NCI-H82 treated with DMSO at 0.1 percent for 48 hours (cell line): ENCODE measurements around the gene BNIPL.
A peak's percentile ranks its signal among the peaks of the same experiment; 100 is the strongest.

ENCODE experiments used
- DNase-seq: peaks from one replicate; lab custom pipeline; 2025; ENCODE audit not compliant: unreplicated experiment; lab: John Stamatoyannopoulos, UW

The BNIPL gene

GRCh38 chr1:151036356-151036755, at the start of gene BNIPL:
TSS of gene BNIPL (plus strand) at chr1:151036586. CDS start at chr1:151036726, 140 bp downstream.
- DNase-seq: no peak

DNA sequence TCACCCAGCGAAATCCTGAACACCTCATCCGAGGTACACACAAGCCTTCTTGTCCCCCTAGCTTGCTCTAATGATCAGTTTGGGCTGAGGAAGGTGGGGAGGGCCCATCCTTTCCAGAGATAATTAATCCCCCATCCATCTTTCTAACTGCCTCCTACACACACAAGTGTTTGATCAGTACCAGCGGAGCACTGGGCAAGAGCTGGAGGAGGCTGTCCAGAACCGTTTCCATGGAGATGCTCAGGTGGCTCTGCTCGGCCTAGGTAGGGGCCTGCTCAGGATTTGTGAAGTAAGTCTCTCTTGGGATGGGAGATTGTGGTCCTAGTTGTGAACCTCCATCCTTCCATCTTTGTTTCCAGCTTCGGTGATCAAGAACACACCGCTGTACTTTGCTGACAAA, 48.5 kb upstream of the BNIPL start:
- DNase-seq: no peak

DNA sequence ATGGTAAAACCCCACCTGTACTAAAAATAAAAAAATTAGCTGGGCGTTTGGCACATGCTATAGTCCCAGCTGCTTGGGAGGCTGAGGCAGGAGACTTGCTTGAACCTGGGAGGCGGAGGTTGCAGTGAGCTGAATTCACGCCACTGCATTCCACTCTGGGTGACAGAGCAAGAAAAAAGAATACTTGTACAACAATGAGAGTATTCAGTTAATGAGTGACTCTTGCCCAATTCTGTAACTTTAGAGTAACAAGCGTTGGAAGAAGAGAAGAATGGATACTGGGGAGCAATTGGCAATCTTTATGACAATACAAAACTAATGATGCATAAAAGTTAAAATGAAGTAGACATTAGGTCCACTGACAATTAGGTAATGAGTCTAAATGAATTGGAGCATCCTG, 43.8 kb upstream of the BNIPL start:
- no peak for DNase-seq

DNA sequence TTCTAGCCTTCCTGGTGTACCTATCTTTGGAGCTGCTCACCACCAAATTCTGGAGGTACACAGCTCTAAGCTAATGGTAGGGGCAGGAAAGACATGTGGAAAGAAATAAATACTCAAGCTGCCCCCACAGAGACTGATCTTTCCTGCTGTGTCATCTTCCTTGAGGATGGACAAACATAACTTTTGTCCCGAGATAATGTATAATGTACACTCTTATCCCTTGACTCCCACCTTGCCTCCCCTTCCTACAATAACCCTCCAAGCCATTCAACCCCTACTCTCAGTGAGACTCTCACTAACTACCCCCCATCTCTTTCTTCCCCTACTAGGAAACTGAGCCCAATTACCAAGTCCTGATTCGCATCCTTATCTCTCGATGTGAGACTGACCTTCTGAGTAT, 42.1 kb upstream of the BNIPL start:
- no peak for DNase-seq

DNA sequence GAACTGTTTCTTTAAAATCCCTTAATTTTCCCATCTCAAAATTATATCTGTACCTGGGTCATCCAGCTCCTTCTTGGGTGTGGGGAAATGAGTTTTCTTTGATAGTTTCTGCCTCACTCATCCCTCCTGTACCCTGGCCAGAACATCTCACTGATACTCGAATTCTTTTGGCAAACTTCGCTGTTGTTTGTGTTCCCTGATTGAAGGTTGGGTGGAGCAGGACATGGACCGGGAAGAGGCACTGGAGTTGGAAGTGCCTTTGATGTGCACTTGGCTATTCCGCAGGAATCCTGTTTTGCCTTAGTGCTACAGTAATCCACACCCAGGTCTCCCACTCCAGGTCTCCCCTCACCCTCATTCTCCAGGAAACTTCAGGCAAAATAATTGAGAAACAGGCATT, 40.9 kb upstream of the BNIPL start:
- DNase-seq: no peak

GRCh38 chr1:150995896-150996295, 40.5 kb upstream of the BNIPL start:
- DNase-seq: no peak

DNA sequence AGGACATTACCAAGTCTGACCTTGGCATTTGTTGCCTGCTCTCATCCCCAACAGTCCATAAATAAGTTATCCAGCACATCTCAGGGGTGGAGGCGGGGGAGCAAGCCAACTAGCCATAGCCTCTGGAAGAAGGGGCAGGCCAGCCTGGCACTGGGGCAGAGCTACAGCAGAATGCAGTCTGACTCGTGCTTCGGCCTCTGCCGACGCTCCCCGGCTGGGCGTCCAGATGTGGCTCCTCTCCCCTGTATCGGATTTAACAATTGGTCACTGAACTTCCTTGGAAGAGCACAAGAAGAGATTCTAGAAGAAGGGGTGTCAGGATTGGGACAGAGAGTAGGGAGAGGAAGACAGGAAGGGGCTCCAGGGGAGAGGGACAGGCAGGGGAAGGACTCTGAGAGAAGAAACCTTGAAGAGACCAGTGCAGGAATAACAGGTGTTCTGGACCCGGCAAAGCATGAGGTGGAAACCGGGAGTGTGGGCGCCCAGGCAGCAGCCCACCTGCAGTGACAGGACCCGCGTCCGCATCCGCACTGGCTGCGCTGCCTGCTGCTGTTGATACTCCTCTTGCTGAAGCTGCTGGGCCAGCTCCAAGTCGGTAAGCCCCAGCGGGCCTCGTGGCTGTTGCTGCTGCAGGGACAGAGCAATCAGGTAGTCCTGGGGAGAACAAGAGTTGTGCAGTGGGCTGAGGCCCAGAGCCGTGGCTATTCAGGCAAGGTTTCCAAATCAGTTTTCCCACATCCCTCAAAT, 39.1 kb upstream of the BNIPL start:
- DNase-seq: no peak

- DNase-seq: no peak
These were observed 38.4 kb upstream of the BNIPL start for GRCh38 chr1:150997949-150998348.

GRCh38 chr1:150999051-150999674, 37.2 kb upstream of the BNIPL start:
- no peak for DNase-seq

- no peak for DNase-seq
These were observed 36.5 kb upstream of the BNIPL start for GRCh38 chr1:150999926-151000325.

DNA sequence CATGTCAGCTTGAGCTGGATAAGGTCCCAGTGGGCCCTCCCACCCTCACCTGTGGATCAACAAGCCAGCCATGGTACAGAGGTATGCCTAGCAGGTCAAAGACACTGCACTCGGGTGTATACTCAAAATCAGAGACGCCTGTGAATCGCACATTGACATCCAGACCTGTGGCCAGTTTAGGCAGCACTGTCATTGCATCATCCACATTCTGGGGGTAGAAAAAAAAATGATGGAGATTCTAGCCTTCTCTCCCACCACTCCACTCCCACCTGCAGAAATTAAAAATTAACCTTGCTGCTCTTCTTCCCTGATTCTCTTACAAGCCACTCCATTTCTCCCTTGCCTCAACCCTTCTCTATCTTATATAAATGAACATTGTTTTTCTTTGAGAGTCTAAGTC, 36.0 kb upstream of the BNIPL start:
- DNase-seq: no peak

- DNase-seq: no peak
These were observed 34.8 kb upstream of the BNIPL start for GRCh38 chr1:151001602-151002001.

DNA sequence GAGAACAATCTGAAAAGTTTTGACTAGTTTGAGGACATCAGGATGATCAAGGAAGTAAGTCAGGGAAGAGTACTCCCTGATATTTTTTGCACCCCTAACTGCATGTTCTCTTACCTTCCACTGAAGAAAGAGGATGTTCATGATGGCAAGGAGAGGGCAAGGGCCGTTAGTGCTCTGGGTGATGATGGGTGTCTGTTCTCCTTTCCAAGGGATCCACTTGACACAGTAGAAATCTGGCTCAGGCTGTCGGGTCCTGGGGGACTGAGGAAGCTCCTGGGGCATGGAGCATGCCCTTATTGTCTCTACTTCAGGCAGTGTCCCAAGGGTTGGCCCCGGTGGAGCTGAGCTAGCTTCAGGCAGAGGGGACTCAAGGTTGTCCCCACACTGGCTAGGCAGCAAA, 34.3 kb upstream of the BNIPL start:
- DNase-seq: no peak

DNA sequence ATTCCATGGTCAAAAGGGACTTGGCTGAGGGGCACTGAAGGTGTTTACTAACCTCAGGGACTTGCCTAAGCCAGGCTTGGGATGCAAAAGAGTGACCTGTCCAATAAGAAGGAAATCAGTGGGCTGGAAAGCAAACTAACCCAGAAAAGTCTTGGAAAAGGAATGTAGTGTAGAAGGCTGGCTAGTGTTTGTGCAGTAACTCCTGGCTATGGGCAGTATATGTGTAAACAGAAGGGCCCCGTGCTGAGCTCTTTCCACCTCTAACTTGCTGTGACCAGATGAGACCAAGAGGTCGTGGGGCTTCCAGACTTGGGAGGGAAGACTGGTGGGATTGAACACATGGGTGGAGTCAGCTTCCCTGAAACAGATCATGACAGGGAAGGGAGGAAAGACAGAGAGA, 33.8 kb upstream of the BNIPL start:
- DNase-seq: no peak

GRCh38 chr1:151003180-151003579, 33.2 kb upstream of the BNIPL start:
- no peak for DNase-seq

GRCh38 chr1:151005729-151006319, 30.6 kb upstream of the BNIPL start:
- DNase-seq: no peak

GRCh38 chr1:151006327-151007052, 29.9 kb upstream of the BNIPL start, which contains the start of gene MINDY1:
TSS of gene MINDY1 (minus strand) at chr1:151006902. CDS start at chr1:151002617, 4,285 bp downstream.
- peak; percentile 83 for DNase-seq

DNA sequence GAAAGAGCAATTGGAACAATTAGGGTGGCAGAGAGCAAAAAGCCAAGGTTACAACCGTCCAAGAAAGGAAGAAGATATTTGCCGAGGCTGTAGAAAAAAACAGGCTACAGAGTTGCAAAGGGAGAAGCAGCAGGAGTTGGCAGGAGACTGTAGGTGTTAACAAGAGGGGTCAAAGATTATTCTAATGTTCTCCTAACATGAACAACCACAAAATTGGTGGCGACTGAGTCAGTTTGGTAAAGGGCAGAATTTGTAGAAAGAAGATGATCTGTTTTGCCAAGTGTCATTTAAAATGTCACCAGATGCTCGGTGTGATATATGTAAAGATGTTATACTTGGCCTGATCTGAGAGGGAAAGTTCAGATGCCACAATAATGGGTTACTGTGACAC, 28.5 kb upstream of the BNIPL start:
- no peak for DNase-seq

GRCh38 chr1:151008244-151009205, 27.9 kb upstream of the BNIPL start, which contains the start of gene PRUNE1:
TSS of gene PRUNE1 (plus strand) at chr1:151008449. CDS start at chr1:151008633, 184 bp downstream.
- peak; percentile 91 for DNase-seq

DNA sequence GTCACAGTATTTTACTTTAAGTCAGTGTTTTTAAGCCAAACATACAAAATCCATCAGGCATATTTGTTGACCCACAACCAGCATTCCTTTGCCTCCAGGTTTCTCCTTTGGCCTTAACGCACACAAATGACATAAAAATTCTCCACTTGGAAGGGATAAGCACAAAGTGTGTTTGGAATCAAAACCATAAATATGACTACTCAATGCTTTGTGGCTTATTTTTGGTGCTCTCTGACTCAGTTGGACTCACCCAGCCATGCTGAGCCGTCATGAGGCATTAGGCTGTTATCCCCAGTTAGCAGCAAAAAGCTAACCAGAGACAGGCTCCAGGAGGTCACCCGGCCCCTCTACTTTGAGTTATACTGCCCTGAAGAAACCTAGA, 27.2 kb upstream of the BNIPL start:
- DNase-seq: no peak
